HG03439 (cell line): Measurements from ENCODE around the gene KCNQ4.

Experiments
- ATAC-seq: cut with Tn5 transposase; IDR thresholded peaks from one replicate; pipeline ENCODE4 v1.9.1; 2021; ENCODE audit warnings: mild to moderate bottlenecking, moderate library complexity; ENCODE audit not compliant: unreplicated experiment

KCNQ4 gene

DNA sequence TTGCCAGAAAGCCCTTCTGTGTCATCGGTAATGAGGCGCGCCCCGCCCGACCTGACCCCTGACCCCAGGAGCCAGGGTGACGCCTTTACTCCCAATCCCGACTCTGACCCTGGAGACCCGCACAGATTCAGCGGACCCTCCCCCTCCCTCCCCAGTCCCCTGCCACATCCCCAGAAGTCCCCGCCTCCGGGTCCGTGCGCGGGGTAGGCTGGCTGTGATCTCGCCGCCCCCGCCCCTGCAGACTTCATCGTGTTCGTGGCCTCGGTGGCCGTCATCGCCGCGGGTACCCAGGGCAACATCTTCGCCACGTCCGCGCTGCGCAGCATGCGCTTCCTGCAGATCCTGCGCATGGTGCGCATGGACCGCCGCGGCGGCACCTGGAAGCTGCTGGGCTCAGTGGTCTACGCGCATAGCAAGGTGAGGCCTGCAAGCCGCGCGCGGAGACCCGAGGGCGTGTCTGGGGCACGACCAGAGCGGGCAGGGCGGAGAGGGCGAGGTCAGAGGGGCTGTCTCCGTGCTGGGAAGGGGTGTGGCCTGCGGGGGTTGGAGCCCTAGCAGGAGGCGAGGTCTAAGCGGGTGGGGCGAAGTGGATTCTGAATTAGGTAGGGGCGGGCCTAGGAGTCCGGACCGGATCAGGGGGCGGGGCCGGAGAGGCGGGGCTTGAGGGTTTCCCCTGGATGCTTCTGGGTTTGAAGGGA is 34.8 kb downstream of the KCNQ4 start:
- peak; percentile 62 for ATAC-seq

DNA sequence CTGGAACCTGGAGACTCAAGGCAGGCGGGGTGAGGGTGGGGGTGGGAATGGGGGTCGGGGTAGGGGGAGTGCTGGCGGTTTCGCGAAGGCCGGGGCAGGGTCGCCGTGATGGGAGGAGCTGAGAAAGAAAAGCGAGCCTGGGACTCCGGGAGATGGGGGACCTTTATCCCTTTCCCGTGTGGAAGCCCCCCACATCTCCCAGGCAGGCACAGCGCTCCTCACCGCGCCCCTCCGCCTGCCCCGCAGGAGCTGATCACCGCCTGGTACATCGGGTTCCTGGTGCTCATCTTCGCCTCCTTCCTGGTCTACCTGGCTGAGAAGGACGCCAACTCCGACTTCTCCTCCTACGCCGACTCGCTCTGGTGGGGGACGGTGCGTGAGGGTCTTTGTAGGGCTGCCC is 35.5 kb downstream of the KCNQ4 start:
- no peak for ATAC-seq

GRCh38 chr1:40820251-40820797 is 36.7 kb downstream of the KCNQ4 start:
- no peak for ATAC-seq

DNA sequence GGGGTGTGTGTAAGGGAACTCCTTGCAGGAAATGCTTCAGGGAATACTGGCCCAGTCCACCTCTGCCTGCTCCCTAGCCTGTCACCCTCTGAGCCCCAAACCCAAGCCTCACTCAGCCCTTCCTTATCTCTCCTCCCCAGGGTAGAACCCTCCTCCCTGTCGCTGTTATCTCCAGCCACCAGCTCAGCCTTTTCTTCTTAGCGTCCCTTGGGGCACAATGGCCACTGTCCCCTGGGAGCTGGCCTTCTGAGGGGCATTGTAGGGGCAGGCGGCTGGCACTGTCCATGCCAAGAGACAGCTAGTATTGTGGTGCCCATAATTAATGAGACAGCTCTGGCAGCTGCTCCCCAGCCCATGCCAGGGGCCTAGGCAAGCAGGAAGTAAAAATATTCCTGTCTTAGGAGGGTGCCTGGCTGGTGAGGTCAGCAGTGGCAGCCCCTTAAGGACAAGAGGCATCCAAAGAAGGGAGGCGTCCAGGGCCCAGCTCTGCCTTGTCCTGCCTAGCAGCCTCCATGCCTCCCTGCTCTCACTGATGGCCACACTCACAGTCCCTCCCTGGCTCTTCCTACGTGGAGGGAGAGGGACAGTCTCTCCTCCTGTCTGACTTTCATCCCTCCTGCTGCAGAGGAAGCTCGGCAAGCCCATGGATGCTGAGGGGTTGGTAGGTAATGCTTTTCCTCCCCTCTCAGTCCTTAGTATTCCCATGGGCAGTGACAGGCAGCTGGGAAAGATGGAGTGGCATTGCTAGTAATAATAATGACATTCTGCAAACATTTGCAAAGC is 37.5 kb downstream of the KCNQ4 start:
- ATAC-seq, result no peak

DNA sequence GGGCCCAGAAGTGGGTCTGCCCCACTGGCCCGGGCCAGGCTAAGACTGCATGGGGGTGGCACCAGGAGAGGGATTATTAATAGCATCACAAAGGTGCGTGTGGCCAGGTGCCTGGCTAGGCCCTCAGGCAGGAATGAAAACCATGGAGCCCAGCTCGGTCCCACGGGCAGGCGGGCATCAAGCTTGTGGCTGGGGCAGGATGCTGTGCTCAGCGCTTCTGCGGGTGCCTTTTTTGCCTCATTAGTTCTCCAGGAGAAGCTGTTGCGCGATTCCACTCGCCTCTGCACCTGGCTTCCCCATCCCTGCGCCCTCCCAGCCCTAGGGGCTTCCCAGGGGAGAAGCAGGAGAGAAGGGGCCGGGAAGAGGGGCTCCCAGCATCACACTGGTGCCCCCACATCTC is 39.3 kb downstream of the KCNQ4 start:
- no peak for ATAC-seq

DNA sequence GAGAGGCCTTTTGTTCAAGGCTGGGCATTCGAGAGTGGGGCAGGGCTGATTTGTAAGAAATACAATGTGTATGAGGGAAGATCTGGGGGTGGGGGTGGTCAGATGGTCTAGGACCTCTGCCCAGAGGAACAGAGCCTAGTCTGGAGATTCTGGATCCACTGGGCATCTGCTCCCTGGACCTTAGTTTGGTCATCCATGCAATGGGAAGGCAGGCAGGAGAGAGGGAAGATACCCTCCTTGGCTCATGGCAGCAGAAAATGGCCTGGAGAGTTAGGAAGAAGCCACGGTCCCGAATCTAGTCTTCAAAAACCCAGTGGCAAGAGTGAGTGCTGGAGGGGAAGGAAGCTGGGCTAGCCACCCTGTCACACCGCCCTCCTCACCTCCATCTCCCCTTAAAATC is 39.8 kb downstream of the KCNQ4 start:
- ATAC-seq, result no peak

- ATAC-seq, result no peak
Observed at GRCh38 chr1:40823983-40824382, 40.4 kb downstream of the KCNQ4 start.

DNA sequence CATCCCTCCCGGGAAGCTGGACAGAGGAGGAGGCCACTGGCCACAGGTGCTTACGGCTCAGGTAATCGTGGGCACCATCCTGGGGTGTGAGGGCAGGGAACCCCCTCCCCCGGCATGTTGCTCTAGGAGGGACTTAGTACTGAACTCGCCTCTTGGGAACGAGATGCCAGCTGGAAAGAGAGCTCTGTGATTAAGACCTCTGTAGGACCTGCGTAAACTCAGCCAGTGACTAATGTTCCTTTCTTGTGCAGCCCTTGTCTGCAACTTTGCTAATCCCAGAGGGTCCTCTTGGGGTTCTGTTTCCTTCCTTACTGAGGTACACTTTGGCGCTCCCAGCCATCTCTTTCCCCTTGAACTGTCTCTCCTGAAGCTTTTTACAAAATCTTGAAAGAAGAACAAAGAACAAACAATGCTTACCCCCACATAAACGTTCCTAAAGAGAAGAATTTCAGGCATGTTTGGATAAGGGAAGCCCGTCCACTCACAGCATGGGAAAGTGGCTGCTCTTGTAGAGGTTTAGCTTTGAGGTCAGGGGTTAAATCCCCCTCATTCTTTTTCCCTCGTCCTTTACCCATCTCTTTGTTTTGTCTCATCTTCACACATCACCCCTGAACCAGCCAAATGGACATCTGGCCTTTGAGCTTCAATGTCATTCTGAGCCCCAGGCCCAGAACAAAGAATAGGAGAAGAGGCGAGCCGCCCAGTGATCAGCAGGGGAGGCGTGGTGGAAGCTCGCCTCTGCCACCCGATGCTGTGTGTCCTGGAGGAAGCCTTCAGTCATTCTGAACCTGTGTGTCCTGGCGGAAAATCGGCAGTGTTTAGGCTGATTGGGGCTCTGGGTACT is 41.2 kb downstream of the KCNQ4 start:
- no peak for ATAC-seq

DNA sequence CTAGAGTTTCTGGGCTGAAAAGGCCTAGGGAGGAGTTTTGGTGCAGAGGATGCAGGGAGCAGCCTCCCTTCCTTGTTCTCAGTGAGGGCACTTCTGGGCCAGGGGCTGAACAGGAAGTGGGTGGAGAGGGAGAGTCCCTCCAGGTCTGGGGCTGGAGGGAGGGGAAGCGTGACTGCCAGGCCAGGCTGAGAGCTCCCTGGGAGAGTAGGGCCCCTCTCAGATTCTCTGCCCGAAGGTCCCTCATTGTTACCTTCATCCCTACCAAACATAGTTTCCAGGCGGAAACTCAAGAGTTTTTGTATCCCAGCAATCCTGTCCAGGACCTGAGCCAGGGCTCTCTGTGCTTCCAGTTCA is 41.8 kb downstream of the KCNQ4 start:
- ATAC-seq, result no peak

- ATAC-seq, result no peak
Observed at GRCh38 chr1:40825996-40826395, 42.4 kb downstream of the KCNQ4 start.

- ATAC-seq, result no peak
Observed at GRCh38 chr1:40829631-40830245, 46.2 kb downstream of the KCNQ4 start.

DNA sequence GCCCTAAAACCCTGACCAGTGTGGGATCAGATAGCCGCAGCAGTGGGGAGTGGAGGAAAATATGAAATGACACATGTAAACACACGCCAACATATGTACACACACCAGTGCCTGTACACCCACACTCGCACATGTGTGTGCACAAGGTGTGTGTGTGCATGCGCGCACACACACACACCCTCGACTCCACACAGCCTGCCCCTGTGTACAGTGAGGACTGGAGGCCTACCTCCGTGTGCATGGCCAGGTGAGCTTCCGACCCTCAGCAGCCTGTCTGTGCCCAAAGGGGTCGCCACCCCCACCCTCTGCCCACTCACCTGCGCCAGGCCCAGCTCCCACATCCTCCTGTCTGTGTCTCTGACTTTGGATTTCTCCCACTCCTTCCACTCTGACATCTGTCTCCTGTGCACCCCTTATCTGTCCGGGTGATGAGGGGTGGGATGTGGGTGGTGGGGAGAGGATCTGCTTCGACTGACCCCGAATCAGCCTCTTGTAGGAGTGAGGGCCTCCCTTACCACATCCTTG is 46.9 kb downstream of the KCNQ4 start:
- ATAC-seq, result no peak

- no peak for ATAC-seq
Observed at GRCh38 chr1:40831001-40831732, 47.6 kb downstream of the KCNQ4 start.

GRCh38 chr1:40833979-40834378 is 50.4 kb downstream of the KCNQ4 start:
- ATAC-seq, result no peak

GRCh38 chr1:40834968-40835545 is 51.5 kb downstream of the KCNQ4 start:
- ATAC-seq, result no peak

- no peak for ATAC-seq
Observed at GRCh38 chr1:40836283-40836682, 52.7 kb downstream of the KCNQ4 start.

GRCh38 chr1:40837601-40838000 is 54.0 kb downstream of the KCNQ4 start:
- no peak for ATAC-seq

- no peak for ATAC-seq
Observed at GRCh38 chr1:40838045-40838979, 54.7 kb downstream of the KCNQ4 start.
